HEK293 (cell line): ENCODE data around the gene MEX3C.

Experiments used
- EGR2 ChIP-seq: fragments of 450-650 bp; formaldehyde crosslinking; IDR thresholded peaks from 2 replicates; pipeline ENCODE4 v1.5.1; 2016; ENCODE audit warnings: low read depth, missing biosample characterization, missing genetic modification characterization
- FEZF1 ChIP-seq: fragments of 450-650 bp; formaldehyde crosslinking; IDR thresholded peaks from 2 replicates; pipeline ENCODE4 v1.5.1; 2016; ENCODE audit warnings: missing biosample characterization, missing genetic modification characterization
- GLI4 ChIP-seq: fragments of 450-650 bp; formaldehyde crosslinking; IDR thresholded peaks from 2 replicates; pipeline ENCODE4 v1.5.1; 2016; ENCODE audit warnings: missing biosample characterization, missing genetic modification characterization
- KLF1 ChIP-seq: fragments of 450-650 bp; formaldehyde crosslinking; IDR thresholded peaks from 2 replicates; pipeline ENCODE4 v1.5.1; 2016; ENCODE audit warnings: missing biosample characterization, missing genetic modification characterization
- MYNN ChIP-seq: fragments of 450-650 bp; formaldehyde crosslinking; IDR thresholded peaks from 2 replicates; pipeline ENCODE4 v1.5.1; 2016; ENCODE audit warnings: missing biosample characterization, missing genetic modification characterization, borderline replicate concordance
- PRDM4 ChIP-seq: fragments of 450-650 bp; formaldehyde crosslinking; IDR thresholded peaks from 2 replicates; pipeline ENCODE4 v1.5.1; 2017; ENCODE audit warnings: missing biosample characterization, missing genetic modification characterization
- SALL2 ChIP-seq: fragments of 450-650 bp; formaldehyde crosslinking; IDR thresholded peaks from 2 replicates; pipeline ENCODE4 v1.5.0; 2017; ENCODE audit warnings: missing biosample characterization, mild to moderate bottlenecking, missing genetic modification characterization, borderline replicate concordance
- ZBTB20 ChIP-seq: fragments of 450-650 bp; formaldehyde crosslinking; IDR thresholded peaks from 2 replicates; pipeline ENCODE4 v1.5.1; 2016; ENCODE audit warnings: missing biosample characterization, missing genetic modification characterization
- ZBTB26 ChIP-seq: fragments of 450-650 bp; formaldehyde crosslinking; optimal IDR thresholded peaks from 2 replicates; pipeline ENCODE3; 2016; ENCODE audit warnings: missing biosample characterization, mild to moderate bottlenecking, missing genetic modification characterization
- ZFP3 ChIP-seq: fragments of 450-650 bp; formaldehyde crosslinking; IDR thresholded peaks from 2 replicates; pipeline ENCODE4 v1.5.1; 2016; ENCODE audit warnings: low read depth, missing biosample characterization, missing genetic modification characterization
- ZFP69B ChIP-seq: fragments of 450-650 bp; formaldehyde crosslinking; IDR thresholded peaks from 2 replicates; pipeline ENCODE4 v1.5.1; 2016; ENCODE audit warnings: missing biosample characterization, missing genetic modification characterization
- ZNF114 ChIP-seq: fragments of 450-650 bp; formaldehyde crosslinking; IDR thresholded peaks from 2 replicates; pipeline ENCODE4 v1.5.0; 2017; ENCODE audit warnings: missing biosample characterization, missing genetic modification characterization
- ZNF132 ChIP-seq: fragments of 450-650 bp; formaldehyde crosslinking; IDR thresholded peaks from 2 replicates; pipeline ENCODE4 v1.5.1; 2017; ENCODE audit warnings: missing biosample characterization, missing genetic modification characterization, borderline replicate concordance
- ZNF138 ChIP-seq: fragments of 450-650 bp; formaldehyde crosslinking; IDR thresholded peaks from 2 replicates; pipeline ENCODE4 v1.5.1; 2016; ENCODE audit warnings: missing biosample characterization, missing genetic modification characterization, borderline replicate concordance
- ZNF140 ChIP-seq: fragments of 450-650 bp; formaldehyde crosslinking; IDR thresholded peaks from 2 replicates; pipeline ENCODE4 v1.5.1; 2016; ENCODE audit warnings: missing biosample characterization, missing genetic modification characterization
- ZNF169 ChIP-seq: fragments of 450-650 bp; formaldehyde crosslinking; IDR thresholded peaks from 2 replicates; pipeline ENCODE4 v1.5.1; 2016; ENCODE audit warnings: missing biosample characterization, missing genetic modification characterization
- ZNF19 ChIP-seq: fragments of 450-650 bp; formaldehyde crosslinking; IDR thresholded peaks from 2 replicates; pipeline ENCODE4; 2016; ENCODE audit warnings: missing biosample characterization, missing genetic modification characterization, low read depth
- ZNF280D ChIP-seq: fragments of 450-650 bp; formaldehyde crosslinking; IDR thresholded peaks from 2 replicates; pipeline ENCODE4 v1.5.1; 2016; ENCODE audit warnings: missing biosample characterization, missing genetic modification characterization
- ZNF324 ChIP-seq: fragments of 450-650 bp; formaldehyde crosslinking; IDR thresholded peaks from 2 replicates; pipeline ENCODE4 v1.5.1; 2016; ENCODE audit warnings: missing biosample characterization, missing genetic modification characterization
- ZNF354C ChIP-seq: fragments of 450-650 bp; formaldehyde crosslinking; IDR thresholded peaks from 2 replicates; pipeline ENCODE4 v1.5.1; 2016; ENCODE audit warnings: missing biosample characterization, missing genetic modification characterization, low read depth, borderline replicate concordance
- ZNF404 ChIP-seq: fragments of 450-650 bp; formaldehyde crosslinking; IDR thresholded peaks from 2 replicates; pipeline ENCODE4 v1.5.1; 2017; ENCODE audit warnings: missing biosample characterization, missing genetic modification characterization
- ZNF449 ChIP-seq: fragments of 450-650 bp; formaldehyde crosslinking; IDR thresholded peaks from 2 replicates; pipeline ENCODE4 v1.5.1; 2017; ENCODE audit warnings: missing biosample characterization, mild to moderate bottlenecking, missing genetic modification characterization, moderate library complexity
- ZNF48 ChIP-seq: fragments of 450-650 bp; formaldehyde crosslinking; IDR thresholded peaks from 2 replicates; pipeline ENCODE4 v1.5.1; 2016; ENCODE audit warnings: missing biosample characterization, missing genetic modification characterization
- ZNF548 ChIP-seq: fragments of 450-650 bp; formaldehyde crosslinking; IDR thresholded peaks from 2 replicates; pipeline ENCODE4 v1.5.1; 2016; ENCODE audit warnings: missing biosample characterization, missing genetic modification characterization
- ZNF555 ChIP-seq: fragments of 450-650 bp; formaldehyde crosslinking; conservative IDR thresholded peaks from 2 replicates; pipeline ENCODE4 v1.5.1; 2017; ENCODE audit warnings: missing biosample characterization, mild to moderate bottlenecking, missing genetic modification characterization, inconsistent platforms
- ZNF558 ChIP-seq: fragments of 450-650 bp; formaldehyde crosslinking; IDR thresholded peaks from 2 replicates; pipeline ENCODE4 v1.5.1; 2016; ENCODE audit warnings: missing biosample characterization, missing genetic modification characterization
- ZNF561 ChIP-seq: fragments of 450-650 bp; IDR thresholded peaks from 2 replicates; pipeline ENCODE4 v1.5.1; 2018; ENCODE audit warnings: missing biosample characterization, missing genetic modification characterization, borderline replicate concordance
- ZNF629 ChIP-seq: fragments of 450-650 bp; formaldehyde crosslinking; IDR thresholded peaks from 2 replicates; pipeline ENCODE4 v1.5.1; 2017; ENCODE audit warnings: missing biosample characterization, missing genetic modification characterization
- ZNF639 ChIP-seq: fragments of 450-650 bp; formaldehyde crosslinking; IDR thresholded peaks from 2 replicates; pipeline ENCODE4 v1.5.1; 2016; ENCODE audit warnings: missing biosample characterization, missing genetic modification characterization
- ZNF658 ChIP-seq: fragments of 450-650 bp; formaldehyde crosslinking; IDR thresholded peaks from 2 replicates; pipeline ENCODE4; 2016; ENCODE audit warnings: missing biosample characterization, missing genetic modification characterization
- ZNF660 ChIP-seq: fragments of 450-650 bp; IDR thresholded peaks from 2 replicates; pipeline ENCODE4 v1.5.1; 2018; ENCODE audit warnings: missing biosample characterization, mild to moderate bottlenecking, missing genetic modification characterization
- ZSCAN23 ChIP-seq: fragments of 450-650 bp; formaldehyde crosslinking; IDR thresholded peaks from 2 replicates; pipeline ENCODE4 v1.5.1; 2016; ENCODE audit warnings: missing biosample characterization, missing genetic modification characterization

MEX3C gene

GRCh38 chr18:51193621-51194287, 3.7 kb downstream of the MEX3C start (continued):
- TF ChIP-seq ZNF280D (no peak), ZNF132 (tag by site-specific recombination) (no peak), ZNF629 (peak; percentile 79), ZFP69B (no peak), ZBTB26 (no peak), ZNF114 (no peak), ZNF558 (peak; percentile 16; the same call in 1 of the 2 replicates), ZNF561 (tag by site-specific recombination) (no peak), ZSCAN23 (peak; percentile 30; the same call in 1 of the 2 replicates), ZNF449 (no peak), KLF1 (no peak), ZBTB20 (tag by site-specific recombination) (no peak), SALL2 (tag by site-specific recombination) (no peak), ZNF140 (tag by site-specific recombination) (no peak), PRDM4 (tag by site-specific recombination) (no peak), EGR2 (tag by site-specific recombination) (no peak), ZNF138 (tag by site-specific recombination) (no peak), ZNF555 (tag by site-specific recombination) (no peak), ZNF548 (tag by site-specific recombination) (no peak), ZNF354C (tag by site-specific recombination) (no peak), ZNF48 (tag by site-specific recombination) (no peak), GLI4 (no peak), ZNF169 (no peak), ZNF324 (tag by site-specific recombination) (no peak), ZNF639 (tag by site-specific recombination) (no peak), MYNN (no peak), FEZF1 (tag by site-specific recombination) (peak; percentile 85), ZNF19 (no peak), ZNF660 (tag by site-specific recombination) (no peak), ZFP3 (no peak), ZNF658 (tag by site-specific recombination) (no peak), ZNF404 (no peak)
